Measurements from ENCODE around the gene MCHR2. TPM values are rescaled to one million over a fixed set of nuclear protein-coding genes. Genes with fewer than 3 reads are reported as not detected.

The MCHR2 gene
- total and polyA plus RNA-seq, 10 of the 15 experiments (the other 5 are each of a cell fraction or from before 2014, with no cell fraction given), result not detected

GRCh38 chr6:99894815-99895214, 99.2 kb downstream of the MCHR2 start:
- SMC1A ChIA-PET (ENCODE audit: uncharacterized antibody, unreplicated experiment), result no interaction called here

More at GRCh38 chr6:99894815-99895214, 99.2 kb downstream of the MCHR2 start:
- no peak for DNase-seq (ENCODE audit: low read depth, low spot score)
- no peaks in the 10 kb centered on the region for H3K9me3 ChIP-seq (replicated peaks; ENCODE audit: control insufficient read depth, insufficient read depth, low read length)
- ChIA-PET POLR2A (no interaction called here), RAD21 (ENCODE audit: unreplicated experiment) (no interaction called here), CTCF (interaction anchor here (1.0 kb wide), 1 partner anchor 27 kb away, joined by 4 read pairs; no protein-coding TSS in a partner anchor)
- no peak overlapping the region for H3K27ac ChIP-seq (ENCODE audit: control insufficient read depth, insufficient read depth)
- no peaks in the 10 kb centered on the region for H3K36me3 ChIP-seq (ENCODE audit: control insufficient read depth in 2 of 2, insufficient read depth in 2 of 2, low read length in 1 of 2)
- BruUV-seq (replicated peaks), result no TSS peak
- intact Hi-C loops (cut with micrococcal nuclease; ENCODE audit: unreplicated experiment), result no loop called here
- H4K20me1 ChIP-seq (ENCODE audit: control insufficient read depth, insufficient read depth), result no peaks in the 10 kb centered on the region
- TF ChIP-seq BHLHE40 (IDR thresholded peaks at IDR 0.05; ENCODE audit: borderline replicate concordance in 1 of 2, low read depth in 2 of 2, low read length in 1 of 2), result peak in 1 of 2 experiments; percentile 8; a peak in 1 of 4 replicates
- TF ChIP-seq SUPT20H (IDR thresholded peaks at IDR 0.05; ENCODE audit: borderline replicate concordance, control insufficient read depth, low read depth, low read length), result no peak
- TF ChIP-seq CTCF (IDR thresholded peaks at IDR 0.05 in 2 of 3, conservative IDR thresholded peaks at IDR 0.05 in 1 of 3; ENCODE audit: control insufficient read depth in 2 of 3, extremely low read depth in 1 of 3, insufficient read depth in 1 of 3, low read depth in 3 of 3, low read length in 3 of 3), result no peak
- TF ChIP-seq CEBPB (IDR thresholded peaks at IDR 0.05; ENCODE audit: borderline replicate concordance in 1 of 2, low read depth in 2 of 2, low read length in 2 of 2), result no peak
- TF ChIP-seq MTA3 (IDR thresholded peaks at IDR 0.05; ENCODE audit: borderline replicate concordance, low read length), result no peak
- TF ChIP-seq IKZF1 (conservative IDR thresholded peaks at IDR 0.05), result no peak
- H3K27me3 ChIP-seq (replicated peaks in 1 of 2; ENCODE audit: control insufficient read depth in 2 of 2, insufficient read depth in 2 of 2, low read length in 1 of 2), result no peaks in the 10 kb centered on the region
- H3K9ac ChIP-seq (ENCODE audit: control insufficient read depth, insufficient read depth, low read length), result no peak overlapping the region
- FAIRE-seq, result no peak
- ATAC-seq, result no peak
- H2AFZ ChIP-seq (ENCODE audit: control insufficient read depth, low read depth, low read length), result no peak overlapping the region
- H3K4me2 ChIP-seq (ENCODE audit: control insufficient read depth, insufficient read depth), result no peak overlapping the region
- no peaks in the 10 kb centered on the region for H3K4me1 ChIP-seq (ENCODE audit: control insufficient read depth, insufficient read depth, low read length)
- no peaks in the 10 kb centered on the region for H3K79me2 ChIP-seq (ENCODE audit: control insufficient read depth, insufficient read depth, low read length)
- in situ Hi-C loops (cut with MboI), result no loop called here
- WGBS (ENCODE audit: insufficient coverage, insufficient replicate concordance, low lambda C conversion rate, missing lambda C conversion rate), result 17% methylated on average over 3 of the region's 3 CpGs
- H3K4me3 ChIP-seq, result no peak overlapping the region
